Urinary bladder (tissue), 4 donors: ENCODE results near the gene KANSL1. TPM values are rescaled to one million over a fixed set of nuclear protein-coding genes. Genes with fewer than 3 reads are reported as not detected.

Experiments used
- DNase-seq: peaks from one replicate; pipeline ENCODE4 v3.0.0-alpha.2; 2015; ENCODE audit errors: extremely low spot score
- H3K27ac ChIP-seq: one replicate; pipeline ENCODE4 v1.5.1; 2013; ENCODE audit warnings: low read depth, mild to moderate bottlenecking, moderate library complexity
- H3K36me3 ChIP-seq: one replicate; pipeline ENCODE4 v1.6.1; 2013; ENCODE audit warnings: mild to moderate bottlenecking, moderate library complexity; ENCODE audit not compliant: insufficient read depth
- H3K4me1 ChIP-seq: one replicate; pipeline ENCODE4 v1.6.1; 2013; ENCODE audit warnings: mild to moderate bottlenecking, moderate library complexity; ENCODE audit not compliant: insufficient read depth
- H3K4me3 ChIP-seq: one replicate; pipeline ENCODE4 v1.5.1; 2013; ENCODE audit warnings: low read depth, low read length
- WGBS: extraction: QIAGEN DNeasy Blood & Tissue Kit; methylation state at CpG from one replicate; pipeline ENCODE4 v1.1.7; 2013; 5-methylcytosine and 5-hydroxymethylcytosine counted together
- polyA plus RNA-seq: library from polyadenylated mRNA; stranded (reverse); fragments of 200-250 nt; gene quantifications from one replicate; pipeline ENCODE4 v1.2.3, GENCODE V29; 2013
- total RNA-seq: library from RNA; depleted of rRNA; stranded (reverse); fragments of >200 nt; gene quantifications from one replicate; pipeline ENCODE4 v1.2.3, GENCODE V29; 2014
- donor health status: healthy with polysubstance abuse.
- donor health status: healthy.

Gene KANSL1
- total and polyA plus RNA-seq, 2 donors: 22.4 to 146 TPM

DNA sequence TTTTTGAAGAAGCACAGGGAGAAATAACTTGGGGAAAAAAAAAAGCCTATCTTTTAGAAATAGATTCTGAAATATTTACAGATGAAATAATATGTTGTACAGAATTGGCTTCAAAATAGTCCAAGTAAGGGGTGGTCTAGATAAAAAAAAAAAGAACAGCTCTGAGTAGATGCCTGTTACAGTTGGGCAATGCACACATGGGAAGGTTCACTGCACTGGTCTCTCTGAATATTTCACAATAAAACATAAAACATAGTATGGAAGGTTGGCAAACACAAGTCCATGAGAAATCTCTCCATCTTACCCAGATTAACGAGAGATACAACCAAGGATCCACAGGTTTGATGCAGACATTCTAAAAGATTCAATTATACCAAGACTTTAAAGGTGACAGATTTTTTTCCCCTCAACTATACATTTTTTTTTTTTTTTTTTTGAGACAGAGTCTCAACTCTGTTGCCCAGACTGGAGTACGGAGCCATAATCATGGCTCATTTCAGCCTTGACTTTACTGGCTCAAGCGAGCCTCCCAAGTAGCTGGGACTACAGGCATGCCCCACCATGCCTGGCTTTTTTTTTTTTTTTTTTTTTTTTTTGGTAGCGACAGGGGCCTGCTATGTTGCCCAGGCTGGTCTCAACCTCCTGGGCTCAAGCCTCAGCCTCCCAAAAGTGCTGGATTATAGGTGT is 58.0 kb downstream of the KANSL1 start:
- DNase-seq: no peak
- 95% methylated on average over 4 of the region's 4 CpGs for WGBS
- Histone ChIP-seq H3K27ac (no peak overlapping the region), H3K4me1 (peaks cover 4% of the 10 kb centered on the region), H3K4me3 (no peak overlapping the region), H3K36me3 (no peaks in the 10 kb centered on the region)

DNA sequence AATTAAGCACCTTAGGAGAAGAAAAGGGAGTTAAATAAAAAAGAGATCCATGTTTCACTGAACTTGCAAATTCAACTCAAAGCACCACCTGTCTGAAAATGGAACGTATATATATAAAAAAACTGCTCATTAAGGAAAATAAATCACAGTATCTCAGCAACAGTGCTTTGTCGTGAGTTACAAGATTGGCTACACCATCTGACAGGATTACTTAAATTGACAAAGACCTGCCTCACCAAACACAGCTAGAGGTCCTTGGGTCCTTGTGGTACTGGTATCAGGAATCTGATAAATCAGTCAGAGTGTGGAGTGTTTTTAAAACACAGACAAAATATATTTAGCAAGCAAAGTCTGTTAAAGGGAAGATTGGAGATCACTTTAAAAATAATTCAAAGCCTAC is 63.9 kb downstream of the KANSL1 start:
- WGBS: 50% methylated on average over 2 of the region's 2 CpGs

DNA sequence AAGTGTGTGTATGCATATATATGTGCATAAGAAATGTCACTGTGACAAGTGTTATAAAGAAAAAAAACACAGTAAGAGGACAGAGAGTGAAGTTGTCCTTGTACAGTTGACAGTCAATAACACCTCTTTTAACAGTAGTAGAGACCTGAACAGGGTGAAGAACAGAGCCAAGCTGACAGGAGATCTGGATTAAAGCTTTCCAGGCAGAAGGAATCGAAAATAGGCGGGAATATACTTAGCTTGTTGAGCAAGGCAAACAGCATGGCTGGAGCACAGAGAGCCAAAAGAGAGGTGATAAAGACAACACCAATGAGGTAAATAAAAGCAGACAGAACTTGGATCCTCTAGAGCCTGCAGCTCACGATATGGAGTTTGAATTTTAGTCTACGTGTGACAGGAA is 64.8 kb downstream of the KANSL1 start:
- H3K4me3 ChIP-seq: no peak overlapping the region
- 76% methylated on average over 4 of the region's 4 CpGs for WGBS
- H3K4me1 ChIP-seq: peaks cover 8% of the 10 kb centered on the region
- no peaks in the 10 kb centered on the region for H3K36me3 ChIP-seq
- no peak for DNase-seq
- no peak overlapping the region for H3K27ac ChIP-seq

More for the DNA sequence above, 63.9 kb downstream of the KANSL1 start:
- no peaks in the 10 kb centered on the region for H3K36me3 ChIP-seq
- no peak for DNase-seq
- peaks cover 7% of the 10 kb centered on the region for H3K4me1 ChIP-seq
- H3K4me3 ChIP-seq: no peak overlapping the region
- H3K27ac ChIP-seq: no peak overlapping the region

DNA sequence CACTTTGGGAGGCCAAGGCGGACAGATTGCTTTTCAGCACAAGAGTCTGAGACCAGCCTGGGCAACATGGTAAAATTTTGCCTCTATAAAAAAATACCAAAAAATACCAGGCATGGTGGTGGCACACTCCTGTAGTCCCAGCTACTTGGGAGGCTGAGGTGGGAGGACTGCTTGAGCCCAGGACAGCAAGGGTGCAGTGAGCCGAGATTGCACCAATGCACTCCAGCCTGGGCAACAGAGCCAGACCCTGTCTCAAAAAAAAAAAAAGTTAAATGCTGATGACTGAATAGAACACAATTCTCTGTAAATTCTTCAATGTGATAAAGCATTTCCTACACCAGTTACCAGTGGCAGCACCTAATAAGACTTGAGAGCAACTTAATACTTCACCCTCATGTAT is 65.7 kb downstream of the KANSL1 start:
- H3K36me3 ChIP-seq: no peaks in the 10 kb centered on the region
- no peak overlapping the region for H3K4me3 ChIP-seq
- no peak overlapping the region for H3K27ac ChIP-seq
- DNase-seq: no peak
- 96% methylated on average over 2 of the region's 2 CpGs for WGBS
- peaks cover 6% of the 10 kb centered on the region for H3K4me1 ChIP-seq

DNA sequence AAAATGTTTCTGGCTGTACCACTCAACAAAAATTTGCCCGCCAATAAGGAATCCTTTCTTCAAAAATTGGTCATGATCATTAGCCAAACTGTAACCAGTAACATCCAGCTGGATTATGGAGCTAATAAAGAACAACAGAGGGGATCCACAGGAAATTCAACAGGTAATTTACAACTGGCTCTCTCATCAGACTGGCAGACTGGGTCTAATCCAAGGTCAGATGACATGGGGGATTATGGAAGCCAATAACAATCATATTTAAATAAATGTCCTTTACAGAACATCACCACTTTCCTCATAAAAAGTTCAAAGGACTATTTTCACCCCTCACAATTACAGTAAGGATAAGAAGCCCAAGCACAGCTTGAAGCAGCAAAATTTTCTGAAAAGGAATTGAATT is 66.4 kb downstream of the KANSL1 start:
- WGBS: 92% methylated on average over 1 of the region's 1 CpG
- H3K36me3 ChIP-seq: no peaks in the 10 kb centered on the region
- no peak overlapping the region for H3K4me3 ChIP-seq
- peaks cover 6% of the 10 kb centered on the region for H3K4me1 ChIP-seq
- H3K27ac ChIP-seq: no peak overlapping the region
- no peak for DNase-seq

DNA sequence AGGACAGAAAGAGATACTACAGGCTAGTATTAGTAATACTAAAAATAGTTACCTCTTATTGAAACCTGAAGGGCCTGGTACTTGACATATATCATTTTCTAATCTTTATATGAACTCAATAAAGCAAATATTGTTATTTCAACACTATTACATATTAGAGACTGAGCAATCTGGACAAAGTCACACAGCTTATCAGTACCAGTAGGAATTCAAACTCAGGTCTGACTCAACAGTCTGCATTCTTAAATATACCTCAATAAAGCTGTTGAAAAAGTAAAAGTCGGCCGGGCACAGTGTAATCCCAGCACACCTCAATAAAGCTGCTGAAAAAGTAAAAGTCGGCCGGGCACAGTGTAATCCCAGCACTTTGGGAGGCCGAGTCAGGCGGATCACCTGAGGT is 67.4 kb downstream of the KANSL1 start:
- Histone ChIP-seq H3K36me3 (no peaks in the 10 kb centered on the region), H3K4me3 (no peak overlapping the region), H3K4me1 (peaks cover 7% of the 10 kb centered on the region), H3K27ac (no peak overlapping the region)
- 80% methylated on average over 6 of the region's 6 CpGs for WGBS
- no peak for DNase-seq

DNA sequence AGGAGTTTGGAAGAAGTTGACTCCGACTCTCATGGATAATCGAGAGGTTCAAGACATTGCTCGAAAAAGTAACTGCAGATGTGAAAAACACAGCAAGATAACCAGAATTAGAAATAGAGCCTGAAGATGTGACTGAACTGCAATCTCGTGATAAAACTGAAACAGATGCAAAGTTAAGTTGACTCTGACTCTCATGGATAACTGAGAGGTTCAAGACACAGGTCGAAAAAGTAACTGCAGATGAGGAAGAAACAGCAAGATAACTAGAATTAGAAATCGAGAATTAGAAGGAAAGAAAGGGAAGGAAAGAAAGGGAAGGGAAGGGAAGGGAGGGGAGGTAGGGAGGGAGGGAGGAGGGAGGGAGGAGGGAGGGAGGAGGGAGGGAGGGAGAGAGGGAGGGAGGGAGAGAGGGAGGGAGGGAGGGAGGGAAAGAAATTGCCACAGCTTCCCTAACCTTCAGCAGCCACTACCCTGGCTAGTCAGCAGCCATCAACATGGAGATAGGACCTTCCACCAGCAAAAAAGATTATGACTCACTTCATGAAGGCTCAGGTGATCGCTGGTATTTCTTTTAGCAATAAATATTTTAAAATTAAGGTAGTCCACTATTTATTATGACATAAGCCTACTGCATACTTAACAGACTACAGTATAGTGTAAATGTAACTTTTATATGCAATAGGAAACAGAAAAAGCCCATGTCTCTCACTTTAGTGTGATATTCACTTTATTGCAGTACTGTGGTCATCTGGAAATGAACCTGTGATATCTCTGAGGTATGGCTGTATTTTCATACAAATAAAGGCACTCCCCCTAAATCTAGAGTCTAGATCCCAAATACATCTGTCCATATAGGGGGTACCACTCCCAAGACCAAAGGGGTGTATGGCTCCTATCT is 68.3 kb downstream of the KANSL1 start:
- peaks cover 7% of the 10 kb centered on the region for H3K4me1 ChIP-seq

DNA sequence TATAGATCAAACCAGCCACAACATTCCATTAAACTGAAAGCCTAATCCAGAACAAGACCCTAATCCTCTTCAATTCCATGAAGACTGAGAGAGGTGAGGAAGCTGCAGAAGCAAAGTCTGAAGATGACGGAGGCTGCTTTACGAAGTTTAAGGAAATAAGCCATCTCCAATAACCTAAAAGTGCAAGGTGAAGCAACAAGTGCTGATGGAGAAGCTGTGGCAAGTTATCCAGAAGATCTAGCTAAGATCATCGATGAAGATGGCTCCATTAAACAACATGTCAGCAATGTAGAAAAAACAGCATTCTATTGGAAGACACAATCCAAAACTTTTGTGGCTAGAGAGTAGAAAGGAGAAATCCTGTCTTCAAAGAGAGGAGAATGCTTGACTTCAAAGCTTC is 69.6 kb downstream of the KANSL1 start:
- H3K4me3 ChIP-seq: no peak overlapping the region
- H3K4me1 ChIP-seq: peaks cover 6% of the 10 kb centered on the region
- H3K27ac ChIP-seq: no peak overlapping the region
- 89% methylated on average over 3 of the region's 3 CpGs for WGBS
- no peak for DNase-seq
- no peaks in the 10 kb centered on the region for H3K36me3 ChIP-seq

More for the DNA sequence above, 68.3 kb downstream of the KANSL1 start:
- no peak overlapping the region for H3K27ac ChIP-seq
- H3K36me3 ChIP-seq: no peaks in the 10 kb centered on the region
- no peak for DNase-seq
- 90% methylated on average over 7 of the region's 7 CpGs for WGBS
- H3K4me3 ChIP-seq: no peak overlapping the region

DNA sequence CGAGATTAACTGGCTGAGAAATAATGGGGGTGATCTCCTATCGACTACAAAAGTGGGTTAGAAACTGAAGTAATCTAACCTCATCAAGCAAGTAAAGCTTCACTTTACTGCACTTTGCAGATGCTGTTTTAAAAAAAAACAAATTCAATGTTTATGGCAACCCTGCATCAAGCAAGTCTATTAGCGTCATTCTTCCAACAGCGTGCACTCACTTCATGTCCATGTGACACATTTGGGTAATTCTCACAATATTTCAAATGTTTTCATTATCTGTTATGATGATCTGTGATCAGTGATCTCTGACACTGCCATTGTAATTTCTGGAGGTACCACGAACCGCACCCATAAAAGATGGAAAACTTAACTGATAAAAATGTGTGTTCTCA is 70.8 kb downstream of the KANSL1 start:
- no peak for DNase-seq
- peaks cover 7% of the 10 kb centered on the region for H3K4me1 ChIP-seq
- WGBS: 72% methylated on average over 6 of the region's 6 CpGs

DNA sequence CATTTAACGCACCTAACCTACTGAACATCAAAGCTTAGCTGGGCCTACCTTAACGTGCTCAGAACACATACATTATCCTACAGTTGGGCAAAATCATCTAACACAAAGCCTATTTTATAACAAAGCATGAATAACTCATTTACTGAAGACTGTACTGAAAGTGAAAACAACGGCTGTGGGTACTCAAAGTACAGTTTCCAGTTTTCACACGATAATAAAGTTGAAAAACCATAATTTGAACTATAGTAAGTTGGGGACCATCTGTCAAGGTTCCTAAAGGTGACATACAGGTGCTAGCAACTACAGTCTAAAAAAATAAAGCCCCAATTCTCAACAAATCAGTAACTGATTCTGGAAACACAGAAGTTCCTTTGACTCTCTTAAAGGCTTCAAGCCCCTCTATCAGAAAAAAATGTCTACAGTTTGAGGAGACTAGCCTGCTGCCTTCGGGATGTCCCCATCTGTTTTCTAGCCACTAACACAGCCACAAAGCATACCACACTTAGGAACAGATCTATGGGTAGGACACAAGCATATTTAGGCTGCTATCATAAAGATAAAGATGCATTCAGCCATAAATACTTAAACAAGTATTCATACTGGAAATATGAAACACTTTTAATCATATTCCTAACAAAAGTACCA is 71.3 kb downstream of the KANSL1 start:
- no peak for DNase-seq
- Histone ChIP-seq H3K36me3 (no peaks in the 10 kb centered on the region), H3K4me3 (no peak overlapping the region), H3K27ac (no peak overlapping the region), H3K4me1 (peaks cover 7% of the 10 kb centered on the region)
- 62% methylated on average over 5 of the region's 5 CpGs for WGBS

More for the DNA sequence above, 70.8 kb downstream of the KANSL1 start:
- Histone ChIP-seq H3K36me3 (no peaks in the 10 kb centered on the region), H3K4me3 (no peak overlapping the region), H3K27ac (no peak overlapping the region)

DNA sequence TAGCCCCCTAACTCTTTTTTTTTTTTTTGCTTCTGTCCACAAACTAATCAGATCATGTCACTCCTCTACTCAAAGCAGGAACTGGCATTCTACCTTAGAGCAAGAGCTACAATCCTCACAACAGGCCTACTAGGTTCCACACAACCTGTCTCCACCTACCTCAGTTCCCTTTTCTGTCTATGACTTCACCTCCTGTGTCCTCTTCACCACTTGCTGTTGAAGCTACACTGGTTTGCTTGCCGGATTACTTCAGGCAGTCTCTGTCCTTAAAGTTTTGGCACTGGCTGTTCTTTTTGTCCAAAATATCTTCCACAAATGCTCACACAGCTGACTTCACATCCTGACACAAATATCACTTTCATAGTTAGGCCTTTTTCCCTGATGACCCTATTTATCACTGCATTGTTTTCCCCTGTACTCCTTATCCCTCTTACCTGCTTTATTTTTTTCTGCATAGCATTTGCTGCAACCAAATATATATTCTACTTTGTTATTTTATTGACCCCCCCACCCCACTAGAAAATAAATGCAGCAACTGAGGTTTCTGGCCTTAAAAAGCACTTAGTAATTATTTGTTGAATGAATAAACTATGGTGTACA is 72.0 kb downstream of the KANSL1 start:
- WGBS: 33% methylated on average over 1 of the region's 1 CpG
- Histone ChIP-seq H3K36me3 (no peaks in the 10 kb centered on the region), H3K4me1 (peaks cover 8% of the 10 kb centered on the region), H3K4me3 (no peak overlapping the region), H3K27ac (no peak overlapping the region)
- no peak for DNase-seq

DNA sequence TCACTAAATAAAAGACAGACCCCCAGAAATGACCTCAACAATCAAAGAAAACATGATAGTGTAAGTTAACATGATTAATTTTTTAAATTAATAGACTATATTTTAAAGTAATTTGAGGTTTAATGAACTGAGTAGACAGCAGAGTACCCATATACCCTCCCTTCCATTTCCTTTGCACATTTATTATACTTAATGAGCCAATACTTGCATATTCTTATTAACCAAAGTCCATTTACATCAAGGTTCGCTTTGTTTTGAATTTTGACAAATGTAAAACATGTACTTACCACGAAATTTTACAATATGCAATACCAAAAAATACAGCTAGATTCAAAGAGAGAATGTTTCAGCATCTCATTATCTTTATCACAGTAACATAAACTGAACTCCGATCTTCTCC is 72.7 kb downstream of the KANSL1 start:
- no peaks in the 10 kb centered on the region for H3K36me3 ChIP-seq
- peaks cover 10% of the 10 kb centered on the region for H3K4me1 ChIP-seq
- H3K27ac ChIP-seq: no peak overlapping the region

DNA sequence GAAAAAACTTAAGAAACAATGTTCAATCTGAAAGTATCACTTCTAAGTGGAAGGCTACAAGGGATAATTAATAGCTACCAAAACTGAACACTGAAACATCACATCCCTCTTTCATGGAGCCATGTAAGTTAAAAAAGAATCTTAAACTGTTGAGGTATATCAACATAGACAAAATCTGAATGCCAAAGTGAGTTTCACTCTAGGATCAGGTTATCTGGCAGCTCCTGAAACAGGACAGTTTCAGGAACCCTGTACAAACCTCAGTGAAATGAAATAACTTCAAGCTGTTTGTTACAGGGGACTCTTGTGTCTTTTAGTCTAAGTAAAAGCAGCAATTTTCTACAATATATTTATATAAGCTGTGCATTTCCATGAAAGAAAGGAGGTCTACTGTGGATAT is 73.2 kb downstream of the KANSL1 start:
- no peak for DNase-seq
- no peaks in the 10 kb centered on the region for H3K36me3 ChIP-seq
- H3K4me1 ChIP-seq: peaks cover 10% of the 10 kb centered on the region
- H3K27ac ChIP-seq: no peak overlapping the region
- no peak overlapping the region for H3K4me3 ChIP-seq

More for the DNA sequence above, 72.7 kb downstream of the KANSL1 start:
- no peak for DNase-seq
- WGBS: 76% methylated on average over 3 of the region's 3 CpGs
- no peak overlapping the region for H3K4me3 ChIP-seq
